ENCODE data around the gene GPR137B.
"Not testable (repeated sequence)": the region's sequence is repeated elsewhere in the genome, so short reads cannot be mapped to it uniquely, and the experiment has no call there.

GPR137B gene

GRCh38 chr1:236163463-236164153 lies 21.3 kb downstream of the GPR137B start:
- DNase-seq, result no peak

GRCh38 chr1:236164273-236164672 lies 21.9 kb downstream of the GPR137B start:
- no peak for DNase-seq

DNA sequence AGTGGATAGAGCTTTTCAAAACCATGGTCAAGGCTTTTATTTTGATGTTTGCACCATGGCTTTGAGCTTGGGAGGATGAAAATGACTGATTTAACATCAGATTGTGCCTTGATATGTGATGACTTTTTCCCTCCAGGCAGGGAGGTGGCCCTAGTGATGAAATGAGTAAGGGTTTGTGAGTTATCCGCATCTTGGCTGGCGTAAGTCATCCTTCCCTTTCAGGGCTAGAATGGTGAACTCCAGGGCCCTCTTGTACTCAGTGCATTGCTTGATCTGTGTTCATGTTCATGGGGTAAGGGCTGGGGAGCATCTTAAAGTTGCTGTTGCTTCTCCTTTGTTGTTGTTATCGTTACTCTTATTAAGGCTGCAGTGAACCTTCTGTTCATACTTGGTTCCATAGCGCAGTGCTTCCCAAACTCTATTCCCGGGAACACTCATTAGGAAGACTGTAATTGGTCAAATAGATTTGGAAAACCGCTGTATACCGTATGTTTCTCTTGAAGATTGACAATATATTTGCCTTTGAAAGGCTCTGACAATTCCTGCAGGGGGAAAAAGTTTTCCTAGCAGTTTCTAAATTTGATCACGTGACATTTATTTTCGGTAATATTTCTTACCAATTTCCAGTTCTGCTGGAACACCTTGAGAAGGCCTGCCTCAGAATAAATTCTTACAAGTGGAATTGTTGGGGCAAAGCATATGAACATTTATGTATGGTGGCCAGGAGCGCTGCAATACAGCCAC lies 23.1 kb downstream of the GPR137B start:
- no peak for DNase-seq

DNA sequence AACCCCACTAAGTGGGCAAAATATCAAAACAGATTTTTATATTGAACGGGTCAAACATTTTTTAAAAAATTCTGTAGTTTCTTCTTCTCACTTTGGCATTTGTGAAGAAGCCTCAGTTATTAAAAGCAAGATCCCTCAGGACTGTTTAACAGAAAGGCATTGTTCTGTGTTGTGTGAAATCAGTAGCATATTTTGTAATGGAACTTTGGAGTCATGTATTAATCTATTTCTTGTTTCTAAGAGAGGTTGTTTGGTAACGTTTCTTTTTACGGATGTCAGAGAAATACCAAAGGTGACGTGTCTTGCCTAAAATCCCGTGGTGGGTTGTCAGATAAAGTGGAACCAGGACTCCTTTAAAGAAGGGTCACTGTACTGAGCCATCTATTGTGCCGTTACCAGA lies 23.7 kb downstream of the GPR137B start:
- DNase-seq, result no peak

DNA sequence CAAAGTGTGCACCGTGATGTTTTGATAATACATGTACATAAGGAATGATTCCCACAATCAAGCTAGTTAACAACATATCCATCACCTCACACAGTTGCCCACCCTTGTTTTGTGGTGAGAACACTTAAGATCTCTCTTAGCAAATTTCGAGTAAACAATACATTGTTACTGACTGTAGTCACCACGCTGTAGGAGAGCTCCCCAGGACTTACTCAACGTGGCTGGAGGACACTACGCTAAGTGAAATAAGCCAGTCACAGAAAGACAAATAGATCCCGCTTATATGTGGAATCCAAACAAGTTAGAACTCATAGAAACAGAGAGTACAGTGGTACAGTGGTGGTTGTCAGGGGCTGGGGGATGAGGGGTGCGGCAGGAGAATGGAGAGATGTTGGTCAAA lies 24.8 kb downstream of the GPR137B start:
- no peak for DNase-seq

DNA sequence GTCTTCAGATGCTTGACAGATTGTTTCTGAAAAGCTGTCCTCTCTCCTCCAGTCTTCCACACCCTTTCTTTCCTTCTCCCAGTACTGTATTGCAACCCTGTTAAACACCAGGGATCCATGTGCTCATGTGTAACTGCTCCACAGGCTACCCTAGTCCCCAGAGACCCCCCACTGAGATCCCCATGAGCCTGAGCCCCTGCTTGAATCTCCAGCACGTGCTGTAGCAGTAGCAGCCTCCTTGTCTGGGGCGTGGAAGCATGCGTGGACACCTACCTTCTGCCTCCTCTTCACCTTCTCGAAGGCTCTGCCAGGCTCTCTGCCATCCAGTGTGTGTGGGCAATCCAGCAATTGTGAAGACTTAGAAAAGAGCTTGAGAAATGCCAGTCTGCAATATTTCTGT lies 25.2 kb downstream of the GPR137B start:
- DNase-seq, result no peak

GRCh38 chr1:236168716-236169429 lies 26.5 kb downstream of the GPR137B start:
- peak in 1 of 2 experiments; percentile 27 for DNase-seq

GRCh38 chr1:236172041-236172579 lies 29.8 kb downstream of the GPR137B start:
- DNase-seq, result no peak

GRCh38 chr1:236173174-236173767 lies 30.9 kb downstream of the GPR137B start:
- no peak for DNase-seq

GRCh38 chr1:236175642-236176336 lies 33.5 kb downstream of the GPR137B start:
- peak; percentile 23 to 44 for DNase-seq

GRCh38 chr1:236176337-236177336 lies 34.3 kb downstream of the GPR137B start:
- no peak for DNase-seq

DNA sequence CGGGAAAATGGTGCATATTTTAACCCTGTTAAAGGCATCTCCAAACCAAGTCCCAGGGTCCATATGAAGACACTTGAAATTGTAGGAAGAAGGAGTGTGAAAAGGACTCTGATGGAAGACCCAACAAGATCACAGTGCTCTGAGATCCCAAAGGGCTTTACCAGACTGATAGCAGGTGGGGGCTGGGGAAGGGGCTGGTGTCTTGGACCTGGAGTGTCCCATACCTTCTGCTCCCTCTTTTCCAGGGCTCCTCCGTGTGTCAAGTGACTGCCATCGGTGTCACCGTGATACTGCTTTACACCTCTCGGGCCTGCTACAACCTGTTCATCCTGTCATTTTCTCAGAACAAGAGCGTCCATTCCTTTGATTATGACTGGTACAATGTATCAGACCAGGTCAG lies 37.3 kb downstream of the GPR137B start:
- DNase-seq, result no peak

- DNase-seq, result no peak
Observed at GRCh38 chr1:236181059-236181458, 38.7 kb downstream of the GPR137B start.

DNA sequence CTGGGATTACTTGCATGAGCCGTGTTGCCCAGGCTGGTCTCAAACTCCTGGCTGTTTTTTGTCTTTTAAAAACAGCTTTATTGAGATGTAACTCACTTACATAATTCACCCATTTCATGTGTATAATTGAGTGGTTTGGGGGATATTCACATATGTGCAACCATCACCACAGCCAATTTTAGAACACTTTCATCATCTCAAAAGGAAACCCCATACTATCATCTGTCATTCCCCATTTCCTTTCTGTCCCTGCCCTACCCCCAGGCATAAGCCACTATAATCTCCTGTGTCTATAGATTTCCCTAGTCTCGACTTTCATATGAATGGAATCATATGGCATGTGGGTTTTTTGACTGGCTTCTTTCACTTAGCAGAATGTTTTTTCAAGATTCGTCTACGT lies 43.3 kb downstream of the GPR137B start:
- no peak for DNase-seq

GRCh38 chr1:236186471-236186870 lies 44.1 kb downstream of the GPR137B start:
- not testable (repeated sequence) for DNase-seq

- not testable (repeated sequence) for DNase-seq
Observed at GRCh38 chr1:236188084-236188483, 45.7 kb downstream of the GPR137B start.

GRCh38 chr1:236193184-236193583 lies 50.8 kb downstream of the GPR137B start:
- DNase-seq, result no peak

- no peak for DNase-seq
Observed at GRCh38 chr1:236200925-236201324, 58.6 kb downstream of the GPR137B start.

- DNase-seq, result no peak
Observed at GRCh38 chr1:236201786-236202185, 59.4 kb downstream of the GPR137B start.

GRCh38 chr1:236204039-236204438 lies 61.7 kb downstream of the GPR137B start:
- no peak for DNase-seq

DNA sequence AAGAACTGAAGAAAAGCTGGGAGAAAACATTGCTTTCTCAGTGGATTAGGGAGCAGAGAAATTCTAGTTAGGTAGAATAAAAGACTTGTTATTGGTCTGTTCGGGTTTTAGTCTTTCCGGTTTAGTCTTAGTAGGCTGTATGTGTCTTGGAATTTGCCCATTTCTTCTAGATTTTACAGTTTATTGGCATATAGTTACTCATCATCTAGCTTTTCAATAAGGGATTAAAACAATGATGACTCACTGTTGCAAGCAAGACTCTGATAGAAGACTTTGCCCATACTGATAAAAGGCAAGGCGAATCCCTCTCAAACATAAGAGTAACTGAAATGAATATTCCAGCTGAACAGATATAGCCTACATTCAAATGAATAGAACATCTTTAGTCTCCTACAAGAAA lies 62.3 kb downstream of the GPR137B start:
- no peak for DNase-seq

Measured in NCI-H526 (cell line).